ENCODE measurements around the gene DPH5.

DNA sequence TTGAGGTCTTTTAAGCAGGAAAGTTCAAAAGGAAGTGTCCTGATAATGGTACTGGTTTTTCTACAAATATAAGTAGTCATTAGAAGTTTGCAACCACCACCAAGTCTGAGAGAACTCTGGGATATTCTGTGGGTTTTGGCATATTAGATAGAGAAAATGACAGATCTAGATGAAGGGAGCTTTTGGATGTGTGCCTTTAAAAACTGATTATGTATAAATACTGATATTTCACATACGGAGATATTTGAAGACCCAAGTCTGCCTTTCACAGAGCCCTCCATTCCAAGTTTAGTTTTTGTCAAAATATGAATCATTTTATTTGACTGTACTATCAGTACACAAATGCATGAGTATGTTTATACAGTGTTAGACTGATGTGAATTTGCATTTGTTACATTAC is 48.6 kb downstream of the DPH5 start:
- TF ChIP-seq CTCF (IDR thresholded peaks at IDR 0.05) (no peak), TAF1 (IDR thresholded peaks at IDR 0.05; ENCODE audit: borderline replicate concordance, low read depth, low read length) (no peak), ZBTB33 (IDR thresholded peaks at IDR 0.05; ENCODE audit: borderline replicate concordance, low read depth) (no peak), POLR2AphosphoS5 (IDR thresholded peaks at IDR 0.05; ENCODE audit: low read depth, low read length) (no peak), RCOR1 (IDR thresholded peaks at IDR 0.05; ENCODE audit: low read length) (no peak), RFX5 (IDR thresholded peaks at IDR 0.05; ENCODE audit: low read length) (no peak), JUND (IDR thresholded peaks at IDR 0.05) (no peak), EZH2phosphoT487 (IDR thresholded peaks at IDR 0.05; ENCODE audit: borderline replicate concordance, low read depth) (no peak), ELF1 (IDR thresholded peaks at IDR 0.05) (no peak), REST (IDR thresholded peaks at IDR 0.05; ENCODE audit: low read depth, low read length) (no peak), EP300 (IDR thresholded peaks at IDR 0.05; ENCODE audit: borderline replicate concordance in 1 of 2, low read depth in 1 of 2, low read length in 1 of 2) (no peak), GATA2 (CRISPR knock-in tag; IDR thresholded peaks at IDR 0.05) (no peak), TEAD4 (IDR thresholded peaks at IDR 0.05; ENCODE audit: borderline replicate concordance, insufficient read depth) (no peak), RAD21 (IDR thresholded peaks at IDR 0.05; ENCODE audit: low read length) (no peak)

Data from SK-N-SH (cell line).